NCI-H748 (cell line): ENCODE data around the gene ARPP21.

Experiments
- DNase-seq: peaks from one replicate; lab custom pipeline; 2025; ENCODE audit not compliant: unreplicated experiment; lab: John Stamatoyannopoulos, UW

The ARPP21 gene

GRCh38 chr3:35641331-35641730, 2.0 kb downstream of the ARPP21 start:
- DNase-seq = no peak

GRCh38 chr3:35641920-35642527, 2.7 kb downstream of the ARPP21 start:
- no peak for DNase-seq

- no peak for DNase-seq
Measured at GRCh38 chr3:35643495-35643894, 4.2 kb downstream of the ARPP21 start.

GRCh38 chr3:35644451-35644850, 5.1 kb downstream of the ARPP21 start:
- DNase-seq = no peak

- no peak for DNase-seq
Measured at GRCh38 chr3:35645189-35645588, 5.9 kb downstream of the ARPP21 start.

GRCh38 chr3:35646081-35646480, 6.8 kb downstream of the ARPP21 start:
- DNase-seq = no peak

GRCh38 chr3:35647461-35647860, 8.1 kb downstream of the ARPP21 start:
- no peak for DNase-seq

- no peak for DNase-seq
Measured at GRCh38 chr3:35648347-35648746, 9.0 kb downstream of the ARPP21 start.

- no peak for DNase-seq
Measured at GRCh38 chr3:35649405-35649804, 10.1 kb downstream of the ARPP21 start.

- DNase-seq = no peak
Measured at GRCh38 chr3:35651426-35651825, 12.1 kb downstream of the ARPP21 start.

- no peak for DNase-seq
Measured at GRCh38 chr3:35651851-35652250, 12.5 kb downstream of the ARPP21 start.

GRCh38 chr3:35653347-35653746, 14.0 kb downstream of the ARPP21 start:
- DNase-seq = no peak

GRCh38 chr3:35654476-35654875, 15.2 kb downstream of the ARPP21 start:
- DNase-seq = no peak

- DNase-seq = no peak
Measured at GRCh38 chr3:35658686-35659085, 19.4 kb downstream of the ARPP21 start.

- peak; percentile 28 for DNase-seq
Measured at GRCh38 chr3:35659768-35660167, 20.4 kb downstream of the ARPP21 start.

- no peak for DNase-seq
Measured at GRCh38 chr3:35663471-35663870, 24.1 kb downstream of the ARPP21 start.

GRCh38 chr3:35664460-35664919, 25.2 kb downstream of the ARPP21 start:
- DNase-seq = peak; percentile 77

- no peak for DNase-seq
Measured at GRCh38 chr3:35665390-35666055, 26.2 kb downstream of the ARPP21 start.

- DNase-seq = no peak
Measured at GRCh38 chr3:35666888-35667287, 27.6 kb downstream of the ARPP21 start.

- DNase-seq = no peak
Measured at GRCh38 chr3:35670408-35670965, 31.2 kb downstream of the ARPP21 start.

- no peak for DNase-seq
Measured at GRCh38 chr3:35671483-35671882, 32.2 kb downstream of the ARPP21 start.

- DNase-seq = no peak
Measured at GRCh38 chr3:35673017-35673416, 33.7 kb downstream of the ARPP21 start.
